Stimulated activated CD4-positive, alpha-beta T cell treated with anti-CD3 and anti-CD28 coated beads, Interleukin-1b, Interleukin-23, amount 100 ng/mL, for 4 hours (primary cell): ENCODE data around the gene FRK.
"Not testable (repeated sequence)": the region's sequence is repeated elsewhere in the genome, so short reads cannot be mapped to it uniquely, and the experiment has no call there.

Experiments
- DNase-seq, 2 donors: peaks; one replicate each; pipeline ENCODE4 v3.0.0-alpha.2; 2020; ENCODE audit warnings: low read depth in 2 of 2

The FRK gene, protein sequence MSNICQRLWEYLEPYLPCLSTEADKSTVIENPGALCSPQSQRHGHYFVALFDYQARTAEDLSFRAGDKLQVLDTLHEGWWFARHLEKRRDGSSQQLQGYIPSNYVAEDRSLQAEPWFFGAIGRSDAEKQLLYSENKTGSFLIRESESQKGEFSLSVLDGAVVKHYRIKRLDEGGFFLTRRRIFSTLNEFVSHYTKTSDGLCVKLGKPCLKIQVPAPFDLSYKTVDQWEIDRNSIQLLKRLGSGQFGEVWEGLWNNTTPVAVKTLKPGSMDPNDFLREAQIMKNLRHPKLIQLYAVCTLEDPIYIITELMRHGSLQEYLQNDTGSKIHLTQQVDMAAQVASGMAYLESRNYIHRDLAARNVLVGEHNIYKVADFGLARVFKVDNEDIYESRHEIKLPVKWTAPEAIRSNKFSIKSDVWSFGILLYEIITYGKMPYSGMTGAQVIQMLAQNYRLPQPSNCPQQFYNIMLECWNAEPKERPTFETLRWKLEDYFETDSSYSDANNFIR

DNA sequence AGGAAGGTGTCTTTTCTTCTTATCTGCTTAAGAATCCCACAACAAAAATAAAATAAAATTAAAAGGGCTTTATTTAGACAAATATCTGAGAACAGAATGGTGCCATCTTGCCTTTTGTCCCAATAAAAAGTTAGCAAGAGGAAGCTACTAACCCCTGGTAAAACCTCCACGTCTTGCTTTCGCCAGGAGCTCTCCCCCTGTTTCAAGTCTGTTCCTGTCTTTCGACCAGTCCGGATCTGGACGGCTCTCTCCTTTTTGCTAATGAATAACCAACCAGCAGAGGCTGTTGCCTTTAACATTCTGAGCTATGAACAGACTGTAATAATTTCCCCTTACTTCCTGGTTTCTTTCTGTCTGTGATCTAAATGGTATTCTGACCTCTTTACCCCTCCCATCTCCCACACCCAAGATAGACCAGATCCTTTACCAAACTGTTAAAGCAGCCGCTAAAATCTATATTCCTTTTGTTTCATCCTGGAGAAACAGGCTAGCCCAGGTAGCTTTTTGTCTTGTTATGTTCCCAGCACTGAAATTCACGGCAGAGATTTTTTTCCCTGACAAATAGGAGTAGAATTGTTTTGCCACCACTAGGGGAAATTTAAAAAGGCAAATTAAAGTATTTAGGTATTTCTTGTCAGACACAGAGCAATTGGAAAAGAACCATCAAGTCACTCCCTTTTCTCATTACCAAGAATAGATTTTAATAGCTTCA is at the start of gene FRK:
Gene FRK (minus strand): TSS at position 320 of the 712 bp plus-strand sequence. CDS start 580 bp downstream, outside the sequence.
- no peak for DNase-seq

DNA sequence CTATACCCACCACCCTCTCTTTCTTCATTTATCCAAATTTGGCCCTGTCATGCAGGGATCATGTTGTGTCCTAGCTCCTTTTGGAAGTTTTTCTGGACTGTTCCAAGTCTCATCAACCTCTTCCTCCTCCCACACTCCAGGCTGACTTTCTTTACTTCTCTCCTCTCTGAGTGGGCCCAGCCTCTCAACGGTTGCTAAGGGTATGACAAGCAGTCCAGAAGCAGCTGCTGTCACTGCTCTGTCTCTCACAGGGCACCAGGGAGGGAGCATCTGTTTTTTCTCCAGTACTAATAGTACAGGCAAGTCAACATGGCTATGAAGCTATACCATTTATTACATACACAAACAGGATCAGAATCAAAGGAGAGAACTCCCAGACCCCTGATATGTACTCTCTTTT is 48.1 kb upstream of the FRK start:
- no peak for DNase-seq

DNA sequence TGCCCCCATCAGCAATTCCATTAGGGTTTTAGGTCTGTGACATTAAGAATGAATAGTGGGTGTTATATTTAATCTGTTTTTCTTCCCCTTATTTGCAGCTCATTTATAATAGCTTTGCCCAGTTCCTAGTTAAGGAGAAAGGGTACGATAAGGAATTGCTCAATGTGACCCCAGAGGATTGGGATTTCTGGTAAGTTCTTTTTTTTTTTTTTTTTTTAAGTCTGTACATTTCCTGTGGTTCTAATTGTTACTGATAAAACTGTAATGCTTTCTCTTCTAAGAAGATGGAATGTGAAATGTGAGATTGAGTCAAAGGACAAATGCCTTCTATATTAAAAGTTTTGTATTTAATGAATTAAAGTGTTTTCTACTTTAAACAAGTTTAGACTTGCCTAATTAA is 45.5 kb upstream of the FRK start:
- no peak for DNase-seq

DNA sequence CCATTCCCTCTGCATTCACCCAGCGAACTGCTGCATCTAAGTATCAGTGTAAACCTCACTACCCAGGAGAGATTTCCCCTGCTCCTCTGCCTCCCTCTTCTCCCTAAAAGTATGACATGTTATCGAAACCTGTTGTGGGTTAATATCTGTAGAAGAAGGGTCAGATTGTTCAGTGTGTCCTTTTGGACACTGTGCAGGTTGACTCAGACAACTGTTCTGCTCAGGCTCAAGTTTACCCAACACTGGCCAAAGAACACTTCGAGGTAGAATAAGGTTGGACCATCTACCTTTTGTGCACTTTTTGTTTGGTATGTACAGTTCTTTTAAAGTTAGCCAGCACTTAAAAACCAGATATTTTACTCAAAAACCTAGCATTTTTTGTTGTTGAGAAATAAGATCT is 44.6 kb upstream of the FRK start:
- DNase-seq = no peak

DNA sequence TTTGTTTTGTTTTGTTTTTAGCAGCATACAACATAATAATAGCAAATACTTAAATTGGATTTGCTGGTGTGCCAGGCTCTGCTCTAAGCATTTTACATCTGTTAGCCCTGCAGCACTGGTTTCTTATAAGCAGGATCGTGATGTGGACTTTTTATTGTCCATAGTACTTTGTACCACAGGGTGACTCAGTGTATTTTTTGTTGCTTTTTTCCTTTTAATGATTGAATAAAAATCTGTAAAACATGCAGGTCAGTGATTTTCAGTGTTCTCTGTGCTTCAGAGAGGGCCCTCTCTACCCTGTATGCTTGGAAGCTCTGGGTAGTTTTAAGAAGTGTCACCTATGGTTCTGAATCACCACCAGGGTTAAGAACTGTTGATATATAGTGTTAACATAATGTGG is 43.9 kb upstream of the FRK start:
- DNase-seq = no peak

DNA sequence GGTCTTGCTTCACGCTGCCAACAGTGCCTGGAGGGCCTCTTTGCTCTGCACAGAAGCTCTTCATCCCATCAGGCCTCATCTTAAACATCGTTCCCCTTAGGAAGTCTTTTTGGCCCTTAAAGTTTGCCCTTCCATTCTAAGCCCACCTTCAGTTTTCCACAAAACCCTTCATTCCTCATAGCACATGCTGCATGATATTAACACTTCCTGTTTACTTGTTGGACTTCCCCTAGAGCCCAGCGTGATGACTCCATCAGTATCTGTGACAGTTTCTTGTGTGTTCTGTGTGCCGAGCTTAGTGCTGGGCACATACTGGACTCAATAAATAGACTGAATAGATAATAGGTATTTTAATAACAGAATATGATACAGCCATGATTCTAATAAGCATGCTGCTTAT is 42.2 kb upstream of the FRK start:
- DNase-seq = no peak

DNA sequence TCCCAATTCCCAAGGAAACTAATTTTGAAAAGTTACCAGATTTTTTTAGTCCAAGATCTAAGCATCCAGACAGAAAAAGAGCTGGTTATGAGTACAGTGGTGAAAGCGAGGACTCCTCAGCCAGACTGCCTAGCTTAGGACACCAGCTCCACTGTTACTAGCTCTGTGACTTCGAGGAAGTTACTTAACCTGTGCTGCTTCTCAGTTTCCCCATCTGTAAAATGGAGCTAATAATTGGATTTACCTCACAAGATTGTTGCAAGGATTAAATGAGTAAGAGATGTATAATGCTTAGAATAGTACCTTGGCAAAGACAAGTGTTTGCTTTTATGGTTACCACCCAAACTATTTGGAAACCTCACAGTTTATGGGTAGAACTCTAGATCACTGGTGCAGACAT is 41.1 kb upstream of the FRK start:
- DNase-seq = no peak

DNA sequence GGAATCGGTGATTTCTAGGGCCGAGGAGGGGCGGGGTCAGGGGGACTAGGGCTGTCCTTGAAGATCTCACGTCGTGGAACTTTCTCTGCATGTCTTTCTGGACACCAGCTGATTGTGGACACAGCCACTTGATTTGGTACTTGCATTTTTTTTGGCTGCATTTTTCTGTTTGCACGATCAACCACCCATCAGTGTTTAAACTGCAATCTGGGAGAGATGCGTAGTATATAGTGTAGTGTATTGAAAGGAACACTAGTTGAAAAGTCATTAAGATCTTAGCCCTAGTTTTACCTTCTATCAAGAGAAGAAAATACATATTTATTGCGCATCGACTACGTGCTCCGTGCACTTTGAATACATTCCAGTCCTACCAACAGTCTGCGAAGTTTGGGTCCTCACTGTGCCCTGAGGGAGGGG is 40.6 kb upstream of the FRK start:
- DNase-seq = peak in 1 of 2 donors; percentile 65

DNA sequence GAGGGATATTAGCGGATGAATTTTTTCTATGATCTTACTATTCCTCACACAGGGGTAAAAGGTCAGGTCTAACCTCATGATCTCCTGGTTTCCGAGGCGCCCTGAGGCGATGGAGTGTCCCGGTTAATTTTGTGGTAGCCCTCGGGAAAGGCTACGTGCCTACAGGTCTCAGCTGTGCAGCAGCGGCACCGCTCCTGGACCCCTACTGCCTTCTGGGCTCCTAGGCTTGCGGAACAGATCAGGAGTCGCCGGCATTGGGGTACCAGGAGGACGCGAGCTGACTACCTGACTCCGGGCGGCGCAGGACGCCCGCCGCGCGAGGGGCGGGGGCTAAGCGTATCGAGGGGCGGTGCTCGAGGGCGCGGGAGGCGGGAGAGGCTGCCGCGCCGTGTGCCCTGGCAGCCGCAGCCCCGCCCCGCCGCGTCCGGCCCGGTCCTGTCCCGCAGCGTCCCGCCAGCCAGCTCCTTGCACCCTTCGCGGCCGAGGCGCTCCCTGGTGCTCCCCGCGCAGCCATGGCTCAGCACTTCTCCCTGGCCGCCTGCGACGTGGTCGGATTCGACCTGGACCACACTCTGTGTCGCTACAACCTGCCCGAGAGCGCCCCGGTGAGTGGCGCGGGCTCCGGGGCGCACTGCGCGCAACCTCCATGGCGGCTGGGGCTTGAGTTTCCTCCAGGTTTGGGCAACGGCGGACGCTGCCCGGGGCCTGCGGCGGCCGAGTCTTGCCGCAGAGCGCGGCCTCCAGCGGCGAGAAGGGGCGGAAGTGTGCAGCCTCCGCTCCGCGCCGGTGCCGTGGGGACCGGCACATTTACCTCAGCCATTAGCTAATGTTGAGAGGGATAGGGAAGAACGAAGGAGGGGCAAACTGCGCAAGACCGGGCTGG is 40.0 kb upstream of the FRK start, which contains the start of gene NT5DC1:
Gene NT5DC1 (plus strand): TSS at position 435 of the 883 bp plus-strand sequence. CDS start 78 bp downstream, at position 513.
- DNase-seq = peak; percentile 72 to 84

DNA sequence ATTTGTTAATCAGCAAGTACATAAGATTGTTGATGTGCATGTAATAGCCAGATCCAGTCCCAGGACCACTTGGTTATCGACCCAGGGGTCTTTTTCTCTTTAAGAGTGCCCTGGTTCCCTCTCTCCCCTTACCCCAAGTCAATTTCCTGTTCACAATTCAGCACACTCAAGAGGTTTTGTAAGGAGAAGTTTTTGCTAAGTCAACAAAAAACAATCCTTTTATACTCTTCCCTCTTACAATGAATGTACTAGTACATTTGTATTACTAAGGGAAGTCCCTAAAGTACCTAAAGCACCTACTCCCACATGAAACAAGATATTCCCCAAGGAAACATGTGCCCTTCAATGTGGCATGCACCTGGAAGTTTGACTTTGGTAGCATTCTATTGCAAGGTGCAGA is 38.3 kb upstream of the FRK start:
- no peak for DNase-seq

DNA sequence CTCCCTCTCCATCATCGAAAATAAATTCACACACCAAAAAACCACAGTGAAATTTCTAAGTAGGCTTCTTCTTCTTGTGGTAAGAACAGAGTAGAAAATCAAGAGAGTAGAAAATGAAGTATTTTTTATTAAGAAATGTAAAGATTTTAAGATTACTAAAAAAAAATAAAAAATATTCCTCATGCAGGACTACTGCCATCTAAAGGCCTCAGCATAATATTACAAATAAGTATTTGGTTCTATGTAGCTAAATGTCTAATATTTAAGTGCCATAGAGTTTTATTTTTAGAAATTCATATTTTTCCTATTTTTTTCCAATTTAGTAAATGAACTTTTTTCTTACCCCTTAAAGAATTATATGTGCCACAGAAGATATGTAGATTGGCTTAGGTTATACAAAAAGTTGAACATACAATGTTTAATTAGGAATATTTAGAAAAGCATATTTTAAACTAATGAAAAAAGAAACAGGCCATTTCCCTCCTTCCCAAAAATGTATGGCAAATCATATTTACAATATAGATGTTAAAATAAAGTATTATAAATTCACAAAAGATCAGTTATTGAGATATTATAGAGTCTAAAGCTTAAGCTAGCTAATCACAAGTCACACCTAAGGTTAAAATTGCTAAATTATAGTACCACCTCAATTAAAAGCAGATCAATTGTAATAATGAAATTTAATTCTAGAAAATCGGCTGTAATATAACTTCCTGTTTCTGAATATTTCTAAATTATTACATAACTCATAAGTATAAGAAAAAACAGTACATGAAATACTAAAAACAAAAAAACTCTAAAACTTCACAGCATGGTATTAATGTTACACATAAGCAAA is 36.5 kb upstream of the FRK start:
- DNase-seq = no peak

DNA sequence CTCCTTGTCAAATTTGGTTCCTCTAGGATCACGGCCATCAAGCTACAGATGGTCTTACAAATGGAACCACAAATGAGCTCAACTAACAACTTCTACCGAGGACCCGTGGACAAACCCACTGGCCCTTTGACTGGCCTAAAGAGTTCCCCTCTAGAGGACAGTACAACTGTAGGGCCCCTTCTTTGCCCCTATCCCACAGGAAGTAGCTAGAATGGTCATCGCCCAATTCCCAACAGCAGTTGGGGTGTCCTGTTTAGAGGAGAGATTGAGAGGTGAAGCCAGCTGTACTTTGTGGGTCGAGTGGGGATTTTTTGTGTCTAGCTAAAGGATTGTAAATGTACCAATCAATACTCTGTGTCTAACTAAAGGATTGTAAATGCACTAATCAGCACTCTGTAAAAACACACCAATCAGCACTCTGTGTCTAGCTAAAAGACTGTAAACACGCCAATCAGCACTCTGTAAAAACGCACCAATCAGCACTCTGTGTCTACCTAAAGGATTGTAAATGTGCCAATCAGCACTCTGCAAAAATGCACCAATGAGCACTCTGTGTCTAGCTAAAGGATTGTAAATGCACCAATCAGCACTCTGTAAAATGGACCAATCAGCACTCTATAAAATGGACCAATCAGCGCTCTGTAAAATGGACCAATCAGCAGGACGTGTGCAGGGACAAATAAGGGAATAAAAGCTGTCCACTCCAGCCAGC is 35.5 kb upstream of the FRK start:
- DNase-seq = not testable (repeated sequence)

DNA sequence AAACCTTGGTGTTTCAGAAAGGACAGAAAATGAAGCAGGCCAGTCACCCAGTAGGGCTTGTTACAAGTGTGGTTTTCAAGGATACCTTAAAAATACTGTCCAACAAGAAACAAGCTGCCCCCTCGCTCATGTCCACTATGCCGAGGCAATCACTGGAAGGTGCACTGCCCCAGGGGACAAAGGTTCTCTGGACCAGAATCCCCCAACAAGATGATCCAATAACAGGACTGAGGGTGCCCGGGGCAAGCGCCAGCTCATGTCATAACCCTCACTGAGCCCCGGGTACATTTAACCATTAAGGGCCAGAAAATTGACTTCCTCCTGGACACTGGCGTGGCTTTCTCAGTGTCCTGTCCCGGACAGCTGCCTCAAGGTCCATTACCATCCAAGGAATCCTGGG is 33.4 kb upstream of the FRK start:
- DNase-seq = no peak

DNA sequence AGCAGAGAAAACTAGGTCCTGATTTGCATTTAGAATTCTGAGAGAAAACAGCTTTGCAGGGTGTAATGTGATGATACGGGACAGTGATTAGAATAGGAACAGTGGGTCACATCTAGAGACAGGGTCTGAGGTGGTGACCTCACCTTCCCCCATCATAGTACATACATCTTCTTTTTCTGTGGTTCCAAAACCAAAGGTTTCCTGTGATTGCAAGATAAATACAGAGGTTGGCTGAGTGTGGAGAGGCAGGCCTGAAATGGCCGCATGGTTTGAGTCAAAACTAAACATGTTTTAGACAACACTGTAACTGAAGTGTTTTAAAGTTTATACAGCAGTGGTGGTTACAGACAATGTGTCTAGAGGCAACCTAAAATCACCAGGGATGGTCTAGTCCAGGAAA is 29.6 kb upstream of the FRK start:
- no peak for DNase-seq

DNA sequence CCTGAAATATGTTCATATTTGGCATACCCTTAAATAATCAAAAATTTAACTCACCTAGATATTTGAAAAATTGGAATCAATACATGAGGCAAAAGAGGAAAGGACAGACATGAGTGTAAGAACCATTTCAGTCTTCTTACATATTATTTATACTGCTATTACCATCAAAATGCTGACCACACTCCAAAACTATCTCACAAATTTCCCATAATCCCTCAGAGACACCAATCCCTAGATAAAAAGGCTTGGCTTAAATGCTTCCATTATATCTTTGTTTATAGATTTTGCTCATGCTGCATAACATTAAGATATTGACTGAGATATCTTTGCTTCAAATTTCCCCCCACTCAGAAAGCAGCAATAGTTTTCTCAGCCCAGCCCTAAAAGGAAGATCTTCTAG is 28.3 kb upstream of the FRK start:
- DNase-seq = no peak

DNA sequence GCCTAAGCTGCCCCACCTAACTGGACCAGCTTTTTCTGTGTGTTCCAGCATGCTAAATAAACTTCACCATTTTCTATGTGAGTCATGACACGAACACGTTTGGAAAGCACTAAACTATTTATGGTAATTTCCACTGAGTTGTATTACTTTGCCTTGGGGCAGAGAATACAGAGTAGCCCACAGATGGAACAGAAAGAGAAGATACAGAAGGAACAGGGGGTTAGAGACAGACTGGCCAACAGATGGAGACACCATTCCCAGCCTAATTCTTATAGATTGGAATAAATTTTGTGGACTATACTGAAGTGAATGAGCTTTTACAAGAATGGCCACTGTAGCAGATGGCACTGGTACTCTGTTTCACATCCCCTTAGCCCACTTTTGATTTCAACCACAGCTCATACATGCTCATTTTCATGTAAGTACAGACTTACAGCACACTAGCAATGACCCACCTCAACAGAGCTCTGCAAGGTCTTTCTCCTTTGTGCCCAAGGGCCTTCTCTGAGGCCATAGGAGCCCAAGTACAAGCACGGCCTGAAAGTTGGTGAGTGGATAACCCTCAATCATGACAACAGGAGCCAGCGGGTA is 26.8 kb upstream of the FRK start:
- DNase-seq = no peak

DNA sequence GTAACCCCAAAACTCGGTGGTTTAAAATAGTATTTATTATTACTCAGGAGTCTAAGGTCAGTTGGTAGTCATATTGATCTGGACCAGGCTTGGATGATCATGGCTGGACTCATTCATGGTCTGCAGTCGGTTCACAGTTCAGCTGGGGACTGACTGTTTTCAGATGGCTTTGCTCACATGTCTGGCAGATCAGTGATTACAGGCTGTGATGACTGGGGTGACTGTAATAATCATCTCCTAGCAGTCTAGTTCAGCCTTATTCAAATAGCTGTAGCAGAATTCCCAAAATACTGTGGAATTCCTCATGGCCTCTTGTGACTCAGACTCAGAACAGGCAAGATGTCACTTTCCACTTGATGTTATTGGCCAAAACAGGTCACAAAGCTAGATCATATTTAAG is 23.6 kb upstream of the FRK start:
- DNase-seq = no peak

DNA sequence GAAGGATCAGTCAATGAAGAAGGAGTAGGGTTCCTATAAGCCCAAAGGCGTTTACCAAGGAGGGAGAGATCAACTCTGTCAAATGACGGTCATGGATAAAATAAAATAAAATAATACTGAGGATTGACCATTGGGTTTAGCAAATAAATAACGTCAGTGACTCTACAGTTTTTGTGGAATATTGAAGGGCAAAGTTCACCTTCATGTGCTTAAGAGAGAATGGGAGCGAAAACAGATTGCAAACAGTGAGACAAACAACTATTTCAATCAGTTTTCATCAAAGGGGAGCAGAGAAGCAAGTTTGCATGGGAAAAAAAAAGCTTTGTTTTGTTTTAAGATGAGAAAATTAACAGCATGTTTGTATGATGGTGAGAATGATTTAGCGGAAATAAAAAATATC is 22.4 kb upstream of the FRK start:
- no peak for DNase-seq

DNA sequence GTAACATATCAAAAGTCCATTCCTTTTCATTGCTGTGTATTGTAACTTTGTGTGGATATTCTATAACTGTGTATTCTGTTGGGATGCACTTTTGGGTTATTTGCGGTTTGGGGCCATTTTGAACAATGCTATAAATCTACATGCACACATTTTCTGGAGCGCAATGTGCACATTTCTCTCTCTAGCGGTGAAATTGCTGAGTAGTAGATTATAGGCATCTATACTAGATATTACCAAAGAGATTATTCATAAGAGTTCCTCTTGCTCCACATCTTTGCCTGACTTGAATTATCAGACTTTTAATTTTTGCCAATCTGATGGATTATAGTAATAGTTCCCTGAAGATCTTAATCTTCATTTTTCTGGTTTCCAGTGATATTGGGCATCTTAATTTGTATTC is 18.3 kb upstream of the FRK start:
- no peak for DNase-seq

DNA sequence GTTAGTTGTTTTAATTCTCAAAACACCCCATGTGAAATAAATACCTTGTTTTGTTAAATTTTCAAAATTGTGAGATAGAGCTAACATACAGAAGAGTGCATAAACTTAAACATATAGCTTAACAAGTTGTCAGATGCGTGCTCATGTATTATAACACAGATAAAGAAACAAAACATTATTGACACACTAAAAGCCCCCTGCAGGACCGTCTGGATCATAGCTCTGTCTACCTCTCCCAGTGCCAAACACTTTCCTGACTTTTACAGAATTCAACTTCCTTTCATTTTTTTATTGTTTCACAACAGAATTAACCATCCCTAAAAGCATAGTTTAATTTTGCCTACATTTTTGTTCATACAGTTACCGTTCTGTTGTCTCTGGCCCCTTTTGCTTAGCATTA is 17.8 kb upstream of the FRK start:
- no peak for DNase-seq
